ENCODE measurements around the gene SORBS2.

The SORBS2 gene

GRCh38 chr4:185774845-185775680 lies 36.9 kb downstream of the SORBS2 start:
- DNase-seq (ENCODE audit: low spot score): no peak

- DNase-seq (ENCODE audit: low spot score): no peak
These were observed 37.8 kb downstream of the SORBS2 start for GRCh38 chr4:185774131-185774653.

DNA sequence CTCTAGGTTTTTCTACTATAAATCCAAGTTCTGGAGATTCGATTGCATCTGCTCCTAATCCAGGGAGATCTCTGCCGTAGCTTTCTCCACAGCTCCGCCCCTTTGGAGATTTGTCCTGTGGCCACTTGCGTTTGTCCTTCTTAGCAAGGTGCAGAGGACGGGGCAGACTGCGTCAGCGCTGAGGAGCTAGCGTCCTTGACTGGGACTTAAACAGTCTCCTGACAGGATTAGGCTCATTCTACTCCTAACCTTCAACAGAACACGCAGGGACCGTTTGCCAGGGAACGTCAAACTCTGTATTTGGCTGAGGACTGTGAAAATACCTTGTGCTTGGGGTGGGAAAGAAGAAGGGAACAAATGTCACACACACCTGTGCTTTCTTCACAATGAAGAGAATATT lies 38.6 kb downstream of the SORBS2 start:
- DNase-seq (ENCODE audit: low spot score): no peak

DNA sequence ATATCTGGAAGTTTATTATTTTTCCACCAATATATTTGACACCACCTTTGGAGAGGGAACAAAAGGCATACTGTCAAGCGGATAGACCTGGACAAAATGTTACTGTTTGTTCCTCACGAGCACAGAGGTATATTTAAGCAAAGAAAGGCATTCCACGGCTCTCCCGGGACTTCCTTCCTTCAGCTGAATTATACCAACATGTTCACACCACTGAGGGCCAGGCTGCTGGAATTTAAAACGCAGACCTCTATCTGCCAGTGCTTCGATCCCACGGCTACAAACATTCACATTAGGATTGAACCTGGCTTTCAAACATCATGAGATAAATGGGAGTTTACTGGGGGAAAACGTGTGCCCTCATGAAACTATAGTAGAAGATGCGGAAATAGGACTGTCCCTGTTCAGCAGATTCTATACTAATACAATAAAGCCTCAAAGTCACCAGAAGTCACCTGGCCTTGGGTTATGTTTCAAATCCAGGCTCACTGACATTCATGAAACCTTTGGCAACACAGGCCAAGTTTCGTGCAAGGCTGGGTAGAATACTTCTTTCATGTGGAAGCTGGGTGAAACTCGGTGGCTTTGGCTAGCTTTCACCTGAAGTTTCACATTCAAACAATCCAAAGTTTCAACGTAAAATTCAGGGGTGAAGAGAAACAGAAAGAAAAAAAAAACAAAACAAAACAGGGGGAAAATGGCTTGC lies 39.5 kb downstream of the SORBS2 start:
- DNase-seq (ENCODE audit: low spot score): no peak

DNA sequence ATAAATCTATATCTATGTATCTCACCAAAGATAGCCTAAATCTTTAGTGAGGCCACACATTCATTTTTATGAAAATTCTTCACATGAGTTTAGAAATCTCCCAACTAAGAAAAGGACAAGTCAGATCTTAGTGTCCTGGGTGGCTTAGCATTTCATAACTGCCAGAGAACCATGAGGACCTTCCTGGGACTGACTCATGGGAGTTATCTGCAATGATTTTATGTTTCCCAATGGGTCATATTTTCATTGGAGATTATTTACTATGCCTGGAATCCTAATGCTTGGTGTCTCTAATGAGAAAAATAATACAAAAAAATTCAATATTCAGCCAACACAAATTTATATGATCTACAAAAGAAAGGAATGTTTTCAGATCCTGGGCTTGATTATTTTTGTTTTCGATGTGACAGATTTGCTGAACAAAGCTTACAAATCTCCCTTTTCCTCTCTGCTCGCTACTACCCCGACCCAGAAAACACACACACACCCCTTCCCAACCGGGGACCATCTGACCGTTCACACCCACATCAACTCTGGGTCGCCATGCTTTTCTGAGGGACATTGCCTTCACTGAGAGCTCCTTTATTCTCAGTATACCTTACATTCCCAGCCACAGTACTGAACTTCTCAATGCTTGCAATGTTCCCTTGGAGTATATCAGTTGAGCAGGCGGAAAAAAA lies 40.1 kb downstream of the SORBS2 start:
- DNase-seq (ENCODE audit: low spot score): no peak

GRCh38 chr4:185767528-185767927 lies 44.5 kb downstream of the SORBS2 start:
- no peak for DNase-seq (ENCODE audit: low spot score)

DNA sequence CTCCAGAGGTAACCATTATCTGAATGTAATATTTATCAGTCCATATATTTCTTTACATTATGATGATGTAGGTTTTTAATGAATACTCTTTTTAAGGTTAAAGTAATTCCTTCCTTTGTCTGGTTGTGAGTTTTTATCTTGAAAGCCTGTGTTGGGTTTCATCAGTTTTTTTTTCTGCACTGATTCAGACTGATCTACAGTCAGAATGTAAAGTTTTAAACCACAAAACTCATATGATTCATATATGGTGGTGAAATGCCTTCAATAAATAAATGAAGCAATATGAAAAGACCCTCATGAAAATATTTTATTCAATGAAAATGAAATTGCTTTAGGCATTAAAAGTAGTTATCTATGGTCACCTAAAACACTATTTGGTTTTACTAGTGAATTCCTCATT lies 47.1 kb downstream of the SORBS2 start:
- DNase-seq (ENCODE audit: low spot score): no peak

DNA sequence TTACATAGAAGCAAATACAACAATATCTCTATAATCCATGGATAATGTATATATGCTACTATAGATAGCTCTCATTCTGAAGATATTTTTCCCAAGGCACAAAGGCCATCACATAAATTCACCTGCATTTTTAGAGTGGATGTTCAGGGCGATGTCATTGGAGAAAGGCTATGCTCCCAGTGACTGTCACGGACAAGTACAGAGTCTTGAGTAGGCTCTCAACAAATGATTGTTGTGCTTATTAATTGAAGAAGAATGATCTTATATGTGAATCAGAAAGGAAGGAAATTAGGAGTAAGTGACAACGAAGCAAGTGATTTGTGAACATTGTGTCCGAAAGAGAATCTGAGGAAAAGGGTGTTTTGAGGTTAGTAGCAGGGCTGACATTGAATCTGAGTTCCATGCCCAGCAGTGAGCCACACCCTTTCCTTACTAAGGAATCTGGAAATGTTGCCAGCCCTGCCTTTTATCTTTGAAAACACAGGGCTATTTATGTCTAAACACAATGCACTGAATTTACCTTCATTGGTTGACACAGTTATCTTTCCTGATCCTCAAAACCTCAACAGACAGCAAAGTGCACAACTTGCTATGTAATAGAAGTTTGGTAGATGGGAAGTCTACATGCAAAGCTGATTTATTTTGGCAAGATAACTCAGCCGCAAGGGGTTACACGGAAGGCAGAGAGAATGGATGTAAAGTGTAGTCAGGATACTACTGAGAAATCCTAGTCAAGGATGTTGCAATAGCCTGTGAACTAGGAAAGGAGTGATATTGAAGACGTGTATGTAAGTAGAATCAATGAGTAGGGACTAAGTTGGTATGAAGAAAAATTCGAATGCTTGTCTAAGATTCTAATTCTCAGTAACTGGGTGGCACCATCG lies 50.4 kb downstream of the SORBS2 start:
- no peak for DNase-seq (ENCODE audit: low spot score)

- no peak for DNase-seq (ENCODE audit: low spot score)
These were observed 53.2 kb downstream of the SORBS2 start for GRCh38 chr4:185758807-185759206.

- no peak for DNase-seq (ENCODE audit: low spot score)
These were observed 56.5 kb downstream of the SORBS2 start for GRCh38 chr4:185755451-185755850.

DNA sequence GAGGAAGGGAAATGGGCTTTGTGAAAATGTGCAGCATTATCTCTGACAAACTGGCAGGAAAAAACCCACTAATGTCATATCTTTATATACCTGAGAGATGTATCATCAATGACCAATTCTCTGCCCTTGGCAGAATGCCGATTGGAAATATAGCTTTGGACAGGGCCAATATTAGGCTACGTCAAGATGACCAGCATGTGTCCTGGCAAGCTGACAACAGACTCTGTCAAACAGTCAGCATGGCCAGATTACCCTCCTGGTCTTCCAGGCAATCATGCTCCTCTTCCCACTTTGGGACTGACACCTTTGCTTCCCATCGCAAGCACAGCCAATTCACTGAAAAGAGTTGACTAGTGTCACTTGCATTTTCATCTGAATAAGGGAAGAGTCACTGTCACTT lies 57.0 kb downstream of the SORBS2 start:
- no peak for DNase-seq (ENCODE audit: low spot score)

DNA sequence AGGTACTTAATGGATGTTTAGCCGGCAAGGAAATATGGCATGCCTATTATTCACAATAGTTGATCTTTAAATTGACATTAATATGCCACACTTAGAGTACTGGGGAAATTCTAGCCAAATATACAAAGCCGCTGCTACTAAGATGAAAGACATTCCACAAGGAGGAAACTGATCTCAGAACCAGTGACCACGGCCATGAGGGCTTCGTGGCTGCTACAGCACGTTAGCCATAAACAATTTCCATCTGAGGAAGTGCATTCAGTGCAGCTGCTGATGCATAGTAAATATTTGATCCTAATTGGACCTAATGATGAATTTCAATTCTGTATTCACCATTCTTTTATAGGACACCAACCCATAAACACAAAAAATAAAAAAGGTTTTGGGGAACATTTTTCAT lies 59.1 kb downstream of the SORBS2 start:
- DNase-seq (ENCODE audit: low spot score): no peak

DNA sequence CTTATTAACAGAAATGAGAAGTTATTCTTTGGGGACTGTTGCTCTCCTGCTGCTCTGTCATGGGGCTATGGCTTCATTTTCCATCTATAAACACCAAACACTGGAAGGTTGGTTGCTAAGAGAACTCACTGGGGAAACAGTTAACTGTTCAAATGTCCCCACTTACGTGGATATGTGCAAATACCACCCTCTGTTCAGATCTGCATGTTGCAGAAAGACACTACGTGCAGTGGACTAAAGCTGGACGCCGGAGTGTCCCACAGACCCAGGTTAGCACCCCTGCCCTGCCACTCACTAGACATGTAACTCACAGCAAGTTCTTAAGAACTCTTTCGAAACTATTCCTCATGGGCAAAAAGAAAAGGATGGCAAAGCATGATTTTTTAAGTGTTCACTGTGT lies 62.1 kb downstream of the SORBS2 start:
- no peak for DNase-seq (ENCODE audit: low spot score)

DNA sequence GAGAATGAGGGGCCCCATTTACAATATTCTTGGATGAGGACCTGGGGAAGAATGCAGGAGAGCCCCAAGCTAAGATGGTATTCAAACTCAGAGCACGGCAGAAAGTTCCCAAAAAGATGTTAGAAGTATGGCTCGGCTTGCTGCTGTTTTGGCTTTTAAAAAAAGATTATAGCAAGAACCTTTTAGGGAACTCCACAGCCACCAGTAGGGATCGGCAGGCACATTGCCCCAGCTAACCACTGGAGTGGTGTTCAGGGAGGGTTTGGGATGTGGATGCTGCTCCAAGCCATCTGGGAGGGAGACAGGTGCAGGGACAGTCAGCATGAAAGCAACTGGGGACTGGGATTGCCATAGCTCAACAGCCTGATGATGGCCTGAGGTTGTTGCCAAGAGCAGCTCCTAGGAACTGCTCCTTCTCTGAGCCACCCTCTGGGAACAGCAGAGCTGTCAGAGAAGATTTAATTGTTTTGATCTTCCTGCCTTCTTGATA lies 63.0 kb downstream of the SORBS2 start:
- DNase-seq (ENCODE audit: low spot score): no peak

DNA sequence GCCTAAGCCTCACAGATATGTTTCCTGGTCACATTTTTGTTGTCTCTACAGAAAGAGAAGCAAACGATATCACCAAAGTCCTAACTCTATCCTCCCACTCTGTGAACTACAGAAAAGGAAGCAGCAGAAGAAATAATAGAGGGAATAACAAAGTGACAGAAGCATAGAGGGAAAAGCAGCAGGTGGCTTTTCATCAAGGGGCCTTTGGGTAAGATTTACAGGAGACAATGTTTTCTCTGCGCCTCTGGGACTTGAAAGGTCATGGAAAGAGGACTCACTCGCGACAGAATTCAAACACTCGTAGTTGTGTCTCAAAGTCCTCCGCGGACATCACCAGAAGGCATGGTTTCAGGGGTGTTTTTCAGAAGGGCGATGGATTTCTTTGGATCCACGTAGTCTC lies 66.1 kb downstream of the SORBS2 start:
- DNase-seq (ENCODE audit: low spot score): no peak

- no peak for DNase-seq (ENCODE audit: low spot score)
These were observed 67.0 kb downstream of the SORBS2 start for GRCh38 chr4:185744946-185745345.

DNA sequence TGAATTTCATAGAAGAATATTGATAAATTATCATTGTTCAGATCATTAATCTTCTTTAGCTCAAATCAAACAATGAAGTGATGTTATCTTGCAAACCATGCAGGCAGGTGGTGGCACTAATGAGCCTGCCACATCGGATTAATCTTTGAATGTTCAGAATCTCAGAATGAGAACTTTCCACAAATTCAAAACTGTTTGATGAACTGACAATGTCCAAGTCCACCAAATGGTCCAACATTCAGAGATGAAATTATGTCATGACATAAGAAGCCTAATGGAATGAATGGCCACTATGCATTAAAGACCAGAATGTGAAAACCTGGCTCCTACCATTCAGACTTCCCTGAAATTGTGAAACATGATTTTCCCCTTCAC lies 67.5 kb downstream of the SORBS2 start:
- DNase-seq (ENCODE audit: low spot score): no peak

- DNase-seq (ENCODE audit: low spot score): no peak
These were observed 68.1 kb downstream of the SORBS2 start for GRCh38 chr4:185743722-185744487.

DNA sequence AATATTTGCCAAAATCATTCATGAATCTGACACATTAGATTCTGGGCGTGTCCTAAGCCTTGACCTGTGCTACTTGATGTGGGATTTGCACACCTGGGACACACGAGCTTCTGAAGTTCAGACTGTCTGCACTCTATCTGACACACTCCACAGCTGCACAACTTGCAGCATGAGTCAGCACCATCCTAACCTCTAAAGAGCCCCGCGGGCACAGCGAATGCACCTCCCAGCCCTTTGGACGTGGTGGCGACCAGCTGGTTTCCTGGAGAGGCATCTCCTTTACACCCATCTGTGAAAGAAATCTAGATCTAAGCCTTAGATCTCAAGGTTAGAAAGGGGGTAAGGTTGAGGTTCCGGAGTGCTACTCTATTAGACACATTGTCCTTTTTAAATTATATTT lies 69.2 kb downstream of the SORBS2 start:
- DNase-seq (ENCODE audit: low spot score): no peak

DNA sequence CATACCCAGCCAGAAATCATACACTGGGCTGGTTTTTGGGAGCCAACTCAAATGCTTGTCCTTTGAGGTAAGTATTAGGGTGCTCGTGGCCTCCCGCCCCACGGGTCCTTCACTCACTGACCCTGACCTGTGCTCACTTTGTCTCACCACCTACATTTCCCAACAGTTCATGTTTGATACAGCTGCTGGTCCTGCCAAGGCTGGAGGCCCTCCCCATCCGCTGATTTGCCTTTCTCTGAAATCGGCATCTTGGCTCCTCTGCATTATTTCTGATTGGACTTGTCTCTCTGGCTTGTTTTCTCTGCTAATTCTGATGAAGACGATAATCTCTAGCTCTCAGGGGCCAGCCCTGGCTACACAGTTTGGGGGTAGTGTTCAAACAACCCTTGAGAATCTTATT lies 70.2 kb downstream of the SORBS2 start:
- DNase-seq (ENCODE audit: low spot score): no peak

DNA sequence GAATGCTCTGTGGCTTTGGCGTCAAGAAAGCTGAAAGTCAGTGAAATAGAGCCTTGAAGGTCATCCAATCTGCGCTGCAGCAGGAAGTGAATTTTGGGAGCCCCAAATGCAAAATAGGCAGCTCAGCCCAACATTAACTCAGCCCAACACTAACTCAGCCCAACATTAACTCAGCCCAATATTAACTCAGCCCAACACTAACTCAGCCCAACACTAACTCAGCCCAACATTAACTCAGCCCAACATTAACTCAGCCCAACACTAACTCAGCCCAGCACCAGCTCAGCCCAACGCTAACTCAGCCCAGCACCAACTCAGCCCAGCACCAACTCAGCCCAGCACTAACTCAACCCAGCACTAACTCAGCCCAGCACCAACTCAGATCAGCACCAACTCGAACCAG lies 71.5 kb downstream of the SORBS2 start:
- no peak for DNase-seq (ENCODE audit: low spot score)

All from hematopoietic multipotent progenitor cell treated with erythropoietin and hydrocortisone succinate and interleukin-3 and kit ligand, for 15 days (in vitro differentiated cells).